IPS-20b (cell line): ENCODE data around the gene RUFY3.
"Not testable (repeated sequence)": the region's sequence is repeated elsewhere in the genome, so short reads cannot be mapped to it uniquely, and the experiment has no call there.

Experiments
- H3K27ac ChIP-seq: one replicate; pipeline ENCODE4 v1.5.1; 2013; ENCODE audit warnings: low read length
- H3K27me3 ChIP-seq: 2 replicates; pipeline ENCODE4 v1.6.1; 2013; ENCODE audit warnings: mild to moderate bottlenecking, low read length, inconsistent platforms; ENCODE audit not compliant: insufficient read depth
- H3K36me3 ChIP-seq: 2 replicates; pipeline ENCODE4 v1.6.1; 2013; ENCODE audit warnings: low read depth, mild to moderate bottlenecking, inconsistent platforms, low read length, moderate library complexity; ENCODE audit not compliant: insufficient read depth
- H3K4me1 ChIP-seq: 2 replicates; pipeline ENCODE4 v1.6.1; 2013; ENCODE audit warnings: mild to moderate bottlenecking, control low read depth, inconsistent platforms, low read length, moderate library complexity; ENCODE audit not compliant: insufficient read depth
- H3K4me3 ChIP-seq: 2 replicates; pipeline ENCODE4 v1.5.1; 2013; ENCODE audit warnings: mild to moderate bottlenecking, low read length, inconsistent platforms
- H3K9ac ChIP-seq: 2 replicates; pipeline ENCODE4 v1.6.1; 2013; ENCODE audit warnings: low read depth, mild to moderate bottlenecking, inconsistent platforms, low read length, moderate library complexity
- H3K9me3 ChIP-seq: 2 replicates; pipeline ENCODE4 v1.6.1; 2013; ENCODE audit warnings: mild to moderate bottlenecking, low read depth, low read length, inconsistent platforms; ENCODE audit not compliant: insufficient read depth

RUFY3 gene

GRCh38 chr4:70691661-70692060 is 30.1 kb upstream of the RUFY3 start:
- Histone ChIP-seq H3K4me3 (no peak overlapping the region), H3K4me1 (peaks cover 8% of the 10 kb centered on the region; the same call in 1 of the 2 replicates), H3K9ac (no peak overlapping the region), H3K36me3 (peaks cover 13% of the 10 kb centered on the region), H3K27ac (no peak overlapping the region), H3K27me3 (no peaks in the 10 kb centered on the region), H3K9me3 (no peaks in the 10 kb centered on the region)

DNA sequence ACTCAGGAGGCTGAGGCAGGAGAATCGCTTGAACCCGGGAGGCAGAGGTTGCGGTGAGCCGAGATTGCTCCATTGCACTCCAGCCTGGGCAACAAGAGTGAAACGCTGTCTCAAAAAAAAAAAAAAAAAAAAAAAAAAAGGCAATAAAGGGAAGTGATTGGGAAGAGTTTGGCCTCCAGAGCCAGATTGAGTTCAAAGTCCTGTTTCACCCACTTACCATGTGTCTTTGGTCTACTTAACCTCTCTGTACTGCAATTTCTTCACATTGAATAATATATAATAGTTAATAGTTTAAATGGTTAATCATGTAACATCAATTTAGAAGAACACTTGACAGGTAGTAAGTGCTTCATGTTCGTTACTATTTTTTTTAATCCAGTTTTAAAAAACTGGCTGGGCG is 27.1 kb upstream of the RUFY3 start:
- H3K9me3 ChIP-seq, H3K4me3 ChIP-seq, H3K27me3 ChIP-seq, H3K4me1 ChIP-seq, H3K9ac ChIP-seq, H3K27ac ChIP-seq: not testable (repeated sequence)
- peaks cover 13% of the 10 kb centered on the region for H3K36me3 ChIP-seq

DNA sequence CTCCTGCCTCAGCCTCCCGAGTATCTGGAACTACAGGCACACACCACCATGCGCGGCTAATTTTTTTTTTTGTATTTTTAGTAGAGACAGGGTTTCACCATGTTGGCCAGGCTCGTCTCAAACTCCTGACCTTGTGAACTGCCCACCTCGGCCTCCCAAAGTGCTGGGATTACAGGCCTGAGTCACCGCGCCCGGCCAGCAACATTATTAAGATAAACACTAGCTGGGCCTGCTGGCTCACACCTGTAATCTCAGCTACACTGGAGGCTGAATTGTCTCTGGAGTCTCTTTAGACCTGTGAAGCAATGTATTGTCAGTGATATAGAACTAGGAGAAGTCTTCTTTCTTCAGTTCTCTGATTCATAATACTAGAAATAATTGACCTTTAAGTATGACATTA is 23.3 kb upstream of the RUFY3 start:
- H3K27ac ChIP-seq, H3K9me3 ChIP-seq, H3K9ac ChIP-seq, H3K4me1 ChIP-seq, H3K4me3 ChIP-seq, H3K36me3 ChIP-seq, H3K27me3 ChIP-seq: not testable (repeated sequence)

GRCh38 chr4:70700712-70701111 is 21.1 kb upstream of the RUFY3 start:
- no peak overlapping the region for H3K27ac ChIP-seq
- H3K4me3 ChIP-seq = no peak overlapping the region
- peaks cover under 1% of the 10 kb centered on the region; the same call in 1 of the 2 replicates for H3K27me3 ChIP-seq
- no peaks in the 10 kb centered on the region for H3K9me3 ChIP-seq
- no peak overlapping the region for H3K9ac ChIP-seq
- peaks cover 5% of the 10 kb centered on the region; the same call in 1 of the 2 replicates for H3K4me1 ChIP-seq
- no peaks in the 10 kb centered on the region for H3K36me3 ChIP-seq

- peaks cover 6% of the 10 kb centered on the region; the same call in 1 of the 2 replicates for H3K27me3 ChIP-seq
- H3K4me1 ChIP-seq = peaks cover 7% of the 10 kb centered on the region
- H3K36me3 ChIP-seq = no peaks in the 10 kb centered on the region
- H3K9me3 ChIP-seq = no peaks in the 10 kb centered on the region
- no peak overlapping the region for H3K4me3 ChIP-seq
- H3K27ac ChIP-seq = no peak overlapping the region
- no peak overlapping the region for H3K9ac ChIP-seq
Measured at GRCh38 chr4:70701271-70701670, 20.5 kb upstream of the RUFY3 start.

- H3K4me1 ChIP-seq = peaks cover 12% of the 10 kb centered on the region
- not testable (repeated sequence) for H3K4me3 ChIP-seq, H3K27ac ChIP-seq, H3K36me3 ChIP-seq, H3K9me3 ChIP-seq, H3K9ac ChIP-seq
- H3K27me3 ChIP-seq = peaks cover 12% of the 10 kb centered on the region; the same call in 1 of the 2 replicates
Measured at GRCh38 chr4:70702592-70702991, 19.2 kb upstream of the RUFY3 start.

DNA sequence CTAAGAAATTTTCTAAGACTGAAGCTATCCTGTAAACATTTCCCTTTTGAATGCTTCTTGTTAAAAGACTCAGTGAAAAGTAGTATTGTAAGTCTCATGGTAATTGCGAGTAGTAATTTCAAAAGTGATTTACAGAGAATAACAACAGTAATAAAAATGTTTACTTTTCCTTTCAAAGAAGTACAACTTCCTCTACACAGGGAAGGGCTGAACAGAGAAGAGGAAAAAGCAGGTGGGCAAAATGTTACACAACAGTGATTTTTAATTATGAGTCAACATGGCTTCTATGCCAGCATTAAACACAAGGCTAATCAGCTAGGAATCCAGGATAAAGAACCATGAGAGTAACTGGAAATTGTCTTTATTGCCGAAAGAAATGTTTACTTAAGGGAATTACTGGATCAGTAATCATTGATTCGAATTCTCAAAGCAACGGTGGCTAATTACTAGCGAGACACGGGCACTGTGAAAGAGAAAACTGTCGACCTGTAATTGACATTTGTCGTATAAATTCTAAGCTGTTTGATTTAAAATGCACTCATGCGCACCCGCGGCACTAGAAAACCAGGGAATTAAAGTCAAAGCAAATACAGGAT is 18.0 kb upstream of the RUFY3 start:
- Histone ChIP-seq H3K4me1 (peaks cover 12% of the 10 kb centered on the region), H3K4me3 (peak overlapping the region; percentile 81), H3K9ac (peak overlapping the region; percentile 74; the same call in 1 of the 2 replicates), H3K27me3 (peaks cover 12% of the 10 kb centered on the region; the same call in 1 of the 2 replicates), H3K27ac (no peak overlapping the region), H3K36me3 (no peaks in the 10 kb centered on the region), H3K9me3 (no peaks in the 10 kb centered on the region)

- H3K27ac ChIP-seq = no peak overlapping the region
- H3K9ac ChIP-seq = peak overlapping the region; percentile 74
- no peaks in the 10 kb centered on the region for H3K9me3 ChIP-seq
- peaks cover 17% of the 10 kb centered on the region for H3K4me1 ChIP-seq
- H3K27me3 ChIP-seq = peaks cover 12% of the 10 kb centered on the region; the same call in 1 of the 2 replicates
- H3K36me3 ChIP-seq = no peaks in the 10 kb centered on the region
- peak overlapping the region; percentile 81 for H3K4me3 ChIP-seq
Measured at GRCh38 chr4:70704215-70704930, 17.4 kb upstream of the RUFY3 start.

DNA sequence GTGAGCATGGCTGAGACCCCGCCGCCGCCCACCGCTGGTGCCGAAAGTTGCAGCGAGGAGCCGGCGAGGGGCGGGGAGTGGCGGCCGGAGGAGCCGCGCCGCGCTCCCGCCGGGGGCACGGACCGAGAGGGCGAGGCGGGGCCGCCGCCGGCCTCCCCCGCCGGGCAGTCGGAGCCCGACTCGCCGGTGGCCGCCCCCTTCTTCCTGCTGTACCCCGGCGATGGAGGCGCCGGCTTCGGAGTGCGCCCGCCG is 16.9 kb upstream of the RUFY3 start:
- H3K9ac ChIP-seq = peak overlapping the region; percentile 80; the same call in 1 of the 2 replicates
- H3K4me1 ChIP-seq = peaks cover 21% of the 10 kb centered on the region
- H3K36me3 ChIP-seq = no peaks in the 10 kb centered on the region
- no peaks in the 10 kb centered on the region for H3K9me3 ChIP-seq
- peaks cover 12% of the 10 kb centered on the region; the same call in 1 of the 2 replicates for H3K27me3 ChIP-seq
- H3K27ac ChIP-seq = no peak overlapping the region
- peak overlapping the region; percentile 81; the same call in 1 of the 2 replicates for H3K4me3 ChIP-seq

DNA sequence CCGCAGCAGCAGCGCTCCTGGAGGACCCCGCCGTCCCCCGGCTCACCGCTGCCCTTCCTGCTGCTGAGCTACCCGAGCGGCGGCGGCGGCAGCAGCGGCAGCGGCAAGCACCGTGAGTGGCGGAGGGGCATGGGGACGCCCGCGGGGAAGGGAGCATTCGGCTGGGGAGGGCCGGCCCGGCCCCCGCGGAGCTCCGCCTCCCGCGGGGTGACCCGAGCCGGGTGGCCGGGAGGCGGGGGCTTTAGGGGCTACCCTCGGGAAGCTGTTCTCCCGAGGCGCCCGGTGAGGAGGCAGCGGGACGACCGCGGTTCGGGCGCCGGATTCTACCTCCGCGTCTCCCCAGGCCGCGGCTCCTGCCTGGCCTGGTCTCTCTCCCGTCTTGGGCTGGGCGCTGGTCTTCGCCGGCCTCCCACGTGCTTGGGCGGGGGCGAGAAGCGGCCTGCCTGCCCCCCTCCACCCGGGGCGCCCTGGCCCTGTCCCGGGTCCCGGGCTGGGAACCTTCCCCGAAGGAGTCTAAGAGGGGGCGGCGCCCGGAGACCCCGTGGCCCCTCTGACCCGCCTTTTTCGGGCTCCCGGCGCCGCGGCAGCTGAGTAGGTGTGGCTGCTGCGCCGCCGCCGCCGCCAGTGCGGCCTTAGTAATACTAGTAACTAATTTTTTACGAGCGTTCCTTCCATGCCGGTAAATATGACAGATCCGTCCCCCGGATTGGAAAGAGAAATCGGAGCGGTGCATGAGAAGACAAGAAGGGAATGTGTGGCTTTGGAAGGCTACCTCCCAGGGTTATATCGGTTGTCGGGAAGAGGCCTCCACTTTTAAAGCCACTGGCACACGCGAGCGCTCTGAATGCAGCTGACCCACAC is 16.4 kb upstream of the RUFY3 start:
- Histone ChIP-seq H3K27ac (no peak overlapping the region), H3K36me3 (no peaks in the 10 kb centered on the region), H3K4me1 (peaks cover 22% of the 10 kb centered on the region)

DNA sequence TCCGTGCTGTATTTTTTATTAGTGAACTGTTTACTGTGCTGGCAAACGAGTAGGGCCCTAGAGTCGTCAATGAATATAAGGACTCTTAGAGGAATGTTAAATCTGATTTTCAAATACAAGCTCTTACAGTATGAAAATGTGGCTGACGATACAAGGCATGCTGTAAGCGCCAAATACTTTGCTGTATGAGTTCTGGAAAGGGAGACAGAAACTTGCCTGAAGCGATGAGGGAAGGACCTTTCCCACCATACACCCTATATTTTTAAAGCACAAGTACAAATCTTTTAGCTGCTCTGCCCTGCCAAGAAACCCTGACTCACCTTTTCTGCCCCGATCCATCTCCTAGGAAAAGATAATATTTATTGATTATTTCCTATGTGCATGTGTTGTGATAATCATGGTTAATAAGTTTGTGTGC is 15.7 kb upstream of the RUFY3 start:
- Histone ChIP-seq H3K9ac (peak overlapping the region; percentile 80; the same call in 1 of the 2 replicates), H3K36me3 (no peaks in the 10 kb centered on the region), H3K27me3 (peaks cover 12% of the 10 kb centered on the region; the same call in 1 of the 2 replicates), H3K4me3 (peak overlapping the region; percentile 81), H3K9me3 (no peaks in the 10 kb centered on the region), H3K27ac (no peak overlapping the region), H3K4me1 (peaks cover 22% of the 10 kb centered on the region)

More for the DNA sequence above, 16.4 kb upstream of the RUFY3 start:
- peaks cover 12% of the 10 kb centered on the region; the same call in 1 of the 2 replicates for H3K27me3 ChIP-seq
- H3K9me3 ChIP-seq = no peaks in the 10 kb centered on the region
- peak overlapping the region; percentile 80 for H3K9ac ChIP-seq
- peak overlapping the region; percentile 81 for H3K4me3 ChIP-seq
